ENCODE measurements around the gene MRGPRF.

DNA sequence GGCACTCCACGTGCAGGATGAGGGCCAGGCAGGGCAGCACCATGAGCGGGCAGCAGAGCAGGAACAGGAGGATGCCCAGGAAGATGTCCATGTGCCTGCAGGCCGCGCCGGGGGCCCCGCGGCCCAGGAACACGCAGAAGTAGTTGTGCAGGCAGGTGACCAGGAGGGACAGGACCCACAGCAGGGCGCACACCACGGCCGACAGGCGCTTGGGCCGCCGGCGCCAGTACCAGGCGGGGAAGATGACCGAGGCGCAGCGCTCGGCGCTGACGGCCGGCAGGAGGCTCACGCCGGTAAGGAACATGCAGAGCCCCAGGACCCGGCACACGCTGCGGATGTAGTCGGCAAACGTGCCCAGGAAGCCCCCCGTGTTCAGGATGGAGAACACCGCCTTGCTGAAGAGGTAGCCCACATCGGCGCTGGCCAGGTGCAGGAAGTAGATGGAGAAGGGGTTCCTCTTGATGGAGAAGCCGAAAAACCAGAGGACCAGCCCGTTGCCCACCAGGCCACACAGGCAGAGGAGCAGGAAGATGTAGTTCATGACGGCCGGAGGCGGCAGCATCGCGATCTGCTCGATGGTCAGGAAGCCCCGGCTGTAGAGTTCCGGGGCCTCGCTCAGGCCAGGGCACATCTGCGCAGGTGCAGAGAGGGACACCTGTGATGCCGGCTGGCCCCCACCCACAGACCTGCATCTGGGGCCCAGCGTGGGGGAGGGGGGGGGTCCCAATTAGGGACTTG lies 7.2 kb downstream of the MRGPRF start:
- TF ChIP-seq POLR2A (IDR thresholded peaks at IDR 0.05), result no peak
- no peak for TF ChIP-seq CTCF (IDR thresholded peaks at IDR 0.05)
